ENCODE data around the gene TMEM140.
A peak's percentile ranks its signal among the peaks of the same experiment; 100 is the strongest.
"Not testable (repeated sequence)": the region's sequence is repeated elsewhere in the genome, so short reads cannot be mapped to it uniquely, and the experiment has no call there.

Gene TMEM140

GRCh38 chr7:135195968-135196629, 48.2 kb downstream of the TMEM140 start:
- no peak for DNase-seq

DNA sequence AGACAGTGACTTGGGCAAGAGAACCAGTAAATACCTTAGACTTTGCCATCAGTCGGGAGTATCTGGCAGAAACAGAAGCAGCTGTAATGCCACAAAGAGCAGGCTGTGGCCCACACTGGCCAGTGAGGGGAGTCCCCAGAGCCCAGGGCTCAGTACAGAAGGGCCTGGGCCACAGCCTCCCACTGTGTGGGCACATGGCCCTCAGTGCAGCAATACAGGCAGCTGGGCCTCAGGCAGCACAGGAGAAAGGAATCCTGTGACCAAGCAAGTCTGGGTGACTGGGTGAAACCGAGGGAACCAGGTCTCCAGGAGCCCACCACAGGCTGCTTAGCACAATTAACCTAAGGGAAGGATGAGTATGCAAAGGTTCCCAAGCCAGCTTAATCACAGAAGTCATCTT, 49.5 kb downstream of the TMEM140 start:
- DNase-seq, result no peak

DNA sequence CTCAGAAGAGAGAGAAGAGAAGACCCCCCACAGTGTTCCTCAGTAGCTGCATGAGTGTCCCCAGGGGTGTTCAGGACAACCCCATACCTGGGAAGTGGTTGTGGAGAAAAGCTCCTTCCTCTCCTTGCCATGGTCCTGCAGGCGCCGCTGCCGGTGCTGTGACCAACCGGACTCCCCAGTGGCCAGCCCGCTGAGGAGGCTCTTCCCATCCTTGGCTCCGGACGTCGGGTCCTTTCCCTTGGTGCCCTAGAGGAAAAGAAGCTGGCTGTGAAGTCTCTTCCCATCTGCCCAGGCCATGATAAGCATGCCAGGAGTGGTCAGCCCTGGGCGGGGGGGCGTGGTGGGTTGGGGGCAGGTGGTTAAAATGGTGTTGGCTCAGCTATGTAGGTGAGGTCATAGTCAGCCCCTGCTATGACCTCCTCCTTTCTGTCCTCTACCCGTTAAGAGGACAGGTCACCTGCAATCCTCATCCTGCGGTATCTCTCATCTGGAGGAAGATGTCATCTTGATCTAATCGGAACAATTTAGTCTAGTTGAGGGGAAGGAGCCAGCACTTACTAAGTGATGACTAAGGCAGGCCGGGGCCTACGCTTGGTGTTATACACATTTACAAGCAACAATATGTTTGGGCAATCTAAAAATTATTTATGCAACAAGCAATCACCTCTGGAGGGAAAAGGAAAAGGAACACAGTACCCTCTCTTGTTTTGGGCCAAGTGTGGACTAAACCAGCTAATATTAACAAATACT, 50.2 kb downstream of the TMEM140 start:
- DNase-seq, result no peak

GRCh38 chr7:135199439-135199838, 51.6 kb downstream of the TMEM140 start:
- DNase-seq, result no peak

- DNase-seq, result no peak
These were observed 53.0 kb downstream of the TMEM140 start for GRCh38 chr7:135200821-135201331.

GRCh38 chr7:135201350-135201749, 53.5 kb downstream of the TMEM140 start:
- no peak for DNase-seq

- no peak for DNase-seq
These were observed 56.5 kb downstream of the TMEM140 start for GRCh38 chr7:135204341-135204749.

GRCh38 chr7:135204876-135205275, 57.0 kb downstream of the TMEM140 start:
- no peak for DNase-seq

GRCh38 chr7:135205850-135206249, 58.0 kb downstream of the TMEM140 start:
- DNase-seq, result no peak

GRCh38 chr7:135206941-135207391, 59.1 kb downstream of the TMEM140 start:
- DNase-seq, result peak; percentile 12 to 17

DNA sequence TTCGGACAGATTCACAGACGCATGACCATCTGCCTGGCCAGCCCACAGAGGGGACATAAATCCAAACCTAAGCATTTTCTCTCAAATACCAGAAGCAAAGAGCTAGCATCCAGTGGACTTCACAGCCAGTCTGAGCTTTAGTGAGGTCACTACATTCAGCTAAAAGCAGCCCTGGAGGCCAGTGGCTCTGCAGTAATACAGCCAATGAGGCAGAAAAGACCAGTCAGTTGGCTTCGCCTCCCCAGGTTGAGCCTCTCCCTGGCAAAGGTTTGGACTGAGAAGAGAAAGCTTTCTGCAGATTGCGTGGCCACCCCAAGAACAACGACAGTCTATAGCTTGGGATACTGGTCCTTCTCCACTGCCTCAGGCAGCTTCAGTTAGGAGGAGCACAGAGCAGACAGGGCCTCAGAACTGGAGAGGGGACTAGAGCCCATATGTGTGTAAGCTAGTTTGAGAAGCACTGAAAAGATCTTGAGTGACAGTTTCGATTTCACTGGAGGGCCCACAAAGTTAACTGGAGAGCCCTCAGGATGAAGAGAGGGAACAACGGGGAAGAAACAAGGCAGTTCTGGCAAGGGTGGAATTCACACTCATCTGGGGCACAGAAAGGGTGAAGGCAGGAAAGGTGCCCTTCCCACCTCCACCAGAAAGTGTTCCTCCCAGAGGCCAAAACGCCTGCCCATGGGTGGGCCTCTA, 59.7 kb downstream of the TMEM140 start:
- no peak for DNase-seq

DNA sequence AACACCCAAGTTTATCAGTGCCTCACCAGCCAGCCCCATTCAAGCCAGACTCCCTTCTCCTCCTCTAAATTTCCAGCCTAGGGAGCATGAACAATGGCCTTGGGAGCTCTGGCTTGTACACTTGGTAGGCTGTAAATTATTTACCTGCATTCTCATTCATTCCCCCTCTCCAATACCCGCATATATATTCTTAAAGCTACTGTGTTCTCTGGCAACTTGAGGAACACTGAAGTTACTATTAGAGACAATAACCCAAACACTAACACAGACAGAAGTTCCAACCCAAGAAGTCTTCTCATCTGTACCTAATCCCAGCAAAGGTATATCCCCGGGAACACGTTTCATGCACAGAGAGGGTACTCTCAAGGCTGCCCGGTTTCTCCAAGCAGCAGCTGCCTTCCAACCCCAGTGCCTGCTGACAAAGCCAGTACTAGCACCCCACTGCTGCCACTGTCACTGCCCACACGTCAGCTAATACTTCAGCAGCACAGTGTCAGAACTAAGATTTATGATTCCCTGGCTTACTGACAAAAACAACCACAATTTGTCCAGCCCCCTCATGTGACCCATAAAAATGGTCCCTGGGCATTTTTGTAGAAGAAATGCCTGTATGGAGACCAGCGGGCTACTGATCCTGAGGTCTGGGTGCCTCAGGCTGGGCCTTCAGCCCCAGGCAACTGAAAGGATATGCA, 60.4 kb downstream of the TMEM140 start:
- peak; percentile 18 to 44 for DNase-seq

GRCh38 chr7:135209225-135209834, 61.5 kb downstream of the TMEM140 start:
- peak; percentile 25 to 64 for DNase-seq

- DNase-seq, result peak in 1 of 2 donors; percentile 37
These were observed 63.0 kb downstream of the TMEM140 start for GRCh38 chr7:135210888-135211178.

DNA sequence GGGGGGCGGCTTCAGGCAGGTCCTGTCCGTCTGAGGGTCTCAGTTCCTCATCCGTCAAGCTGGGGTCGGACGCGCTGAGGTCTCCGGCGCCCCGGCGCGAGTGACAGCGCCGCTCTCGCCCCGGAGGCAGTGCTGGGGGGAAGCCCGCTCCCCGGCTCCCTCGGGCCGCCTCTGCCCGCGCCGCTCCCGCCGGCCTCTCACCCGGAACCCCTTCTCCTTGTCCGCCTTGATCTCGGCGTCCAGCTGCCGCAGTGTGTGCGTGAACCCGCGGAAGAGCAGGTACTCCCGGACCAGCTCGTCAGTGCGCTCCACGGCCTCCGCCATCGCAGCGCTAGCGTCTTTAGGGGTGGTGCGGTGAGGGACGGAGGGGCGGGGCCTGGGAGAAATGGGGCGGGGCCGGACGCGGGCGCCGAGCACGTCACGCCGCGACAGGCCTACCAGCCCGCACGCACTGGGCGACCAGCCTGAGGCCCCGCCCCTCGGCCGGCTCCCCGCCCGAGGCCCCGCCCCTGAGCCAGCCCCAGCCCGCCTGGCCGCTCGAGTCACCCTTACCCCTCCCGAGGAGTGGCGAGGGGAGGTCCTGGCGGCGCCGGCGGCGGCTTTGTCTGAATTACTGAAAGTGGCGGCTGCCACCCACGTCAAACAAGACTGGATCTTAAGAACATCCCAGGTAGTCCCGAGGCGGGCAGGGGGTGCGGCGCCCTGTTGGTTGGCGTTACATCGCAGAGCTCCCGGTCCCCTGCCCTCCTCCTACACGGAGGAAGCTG, 63.5 kb downstream of the TMEM140 start, which contains the start of gene WDR91:
TSS of gene WDR91 (minus strand) at position 348 of the 767 bp plus-strand sequence. CDS start at position 324, 24 bp downstream.
- DNase-seq, result peak; percentile 93 to 94

DNA sequence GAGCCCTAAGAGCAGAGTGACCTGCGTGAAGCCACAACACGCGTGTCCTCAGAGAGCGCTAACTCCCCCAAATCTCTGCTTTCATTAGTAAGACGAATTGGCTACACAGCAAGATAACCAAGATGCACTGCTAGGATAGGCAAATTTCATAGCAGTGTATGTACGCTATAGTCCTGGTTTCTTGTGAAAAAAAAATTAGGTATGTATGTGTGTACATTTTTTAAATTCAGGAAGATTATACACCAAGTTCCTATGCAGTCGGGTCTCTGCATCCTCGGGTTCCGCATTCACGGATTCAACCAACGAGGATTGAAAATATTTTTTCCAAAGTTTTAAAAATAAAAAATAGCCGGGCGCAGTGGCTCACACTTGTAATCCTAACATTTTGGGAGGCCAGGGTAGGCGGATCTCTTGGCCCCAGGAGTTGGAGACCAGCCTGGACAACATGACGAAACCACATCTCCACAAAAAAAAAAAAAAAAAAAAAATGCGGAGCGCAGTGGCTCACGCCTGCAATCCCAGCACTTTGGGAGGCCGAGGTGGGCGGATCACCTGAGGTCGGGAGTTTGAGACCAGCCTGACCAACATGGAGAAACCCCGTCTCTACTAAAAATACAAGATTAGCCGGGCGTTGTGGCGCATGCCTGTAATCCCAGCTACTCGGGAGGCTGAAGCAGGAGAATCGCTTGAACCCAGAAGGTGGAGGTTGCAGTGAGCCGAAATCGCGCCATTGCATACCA, 64.2 kb downstream of the TMEM140 start:
- DNase-seq, result not testable (repeated sequence)

GRCh38 chr7:135213831-135214230, 66.0 kb downstream of the TMEM140 start:
- DNase-seq, result no peak

- DNase-seq, result no peak
These were observed 67.3 kb downstream of the TMEM140 start for GRCh38 chr7:135215180-135215579.

- no peak for DNase-seq
These were observed 67.8 kb downstream of the TMEM140 start for GRCh38 chr7:135215698-135216097.
